Endodermal cell (in vitro differentiated cells): Measurements from ENCODE around the gene SLC12A9. TPM values are rescaled to one million over a fixed set of nuclear protein-coding genes. Genes with fewer than 3 reads are reported as not detected.

Source experiments
- DNase-seq: peaks from one replicate; pipeline ENCODE4 v3.0.0-alpha.2; 2017
- H3K27ac ChIP-seq: 2 replicates; pipeline ENCODE4 v1.5.1; 2013; ENCODE audit warnings: mild to moderate bottlenecking, low read depth, low read length, moderate library complexity
- H3K27me3 ChIP-seq: 2 replicates; pipeline ENCODE4 v1.6.1; 2013; ENCODE audit warnings: mild to moderate bottlenecking, low read length, moderate library complexity; ENCODE audit not compliant: insufficient read depth, control insufficient read depth, poor library complexity, severe bottlenecking
- H3K36me3 ChIP-seq: 2 replicates; pipeline ENCODE4 v1.7.0; 2013; ENCODE audit warnings: mild to moderate bottlenecking, low read length, moderate library complexity; ENCODE audit not compliant: control insufficient read depth, insufficient read depth
- H3K4me1 ChIP-seq: one replicate; pipeline ENCODE4 v1.7.0; 2013; ENCODE audit warnings: low read length; ENCODE audit not compliant: control insufficient read depth, insufficient read depth
- H3K4me3 ChIP-seq: 2 replicates; pipeline ENCODE4 v1.5.1; 2013; ENCODE audit warnings: mild to moderate bottlenecking, low read length, moderate library complexity
- H3K9ac ChIP-seq: 2 replicates; pipeline ENCODE4 v1.6.1; 2013; ENCODE audit warnings: mild to moderate bottlenecking, low read length, moderate library complexity; ENCODE audit not compliant: poor library complexity, severe bottlenecking; ENCODE audit errors: extremely low read depth
- H3K9me3 ChIP-seq: 2 replicates; pipeline ENCODE4 v1.6.1; 2013; ENCODE audit warnings: mild to moderate bottlenecking, low read length, moderate library complexity; ENCODE audit not compliant: control insufficient read depth
- H3K27ac Mint-ChIP-seq: 2 replicates; pipeline ENCODE4 v1.8.0; 2020; ENCODE audit warnings: mixed read lengths
- H3K27me3 Mint-ChIP-seq: 2 replicates; pipeline ENCODE4 v1.8.0; 2021; ENCODE audit warnings: mild to moderate bottlenecking, mixed read lengths; ENCODE audit not compliant: insufficient read depth
- H3K36me3 Mint-ChIP-seq: 2 replicates; pipeline ENCODE4 v1.8.0; 2020; ENCODE audit warnings: low read depth, mixed read lengths
- H3K4me1 Mint-ChIP-seq: 2 replicates; pipeline ENCODE4 v1.8.0; 2020; ENCODE audit warnings: mixed read lengths
- H3K4me3 Mint-ChIP-seq: 2 replicates; pipeline ENCODE4 v1.8.0; 2020; ENCODE audit warnings: mild to moderate bottlenecking, moderate library complexity, mixed read lengths
- H3K9me3 Mint-ChIP-seq: 2 replicates; pipeline ENCODE4 v1.8.0; 2020; ENCODE audit warnings: mild to moderate bottlenecking, mixed read lengths
- WGBS, 2 experiments: methylation state at CpG; one replicate each; pipeline versions ENCODE4 v1.1.5 to v1.1.7; 2013; ENCODE audit warnings: missing lambda C conversion rate in 2 of 2, mixed read lengths in 1 of 2; ENCODE audit not compliant: insufficient coverage in 1 of 2, insufficient read length in 1 of 2; 5-methylcytosine and 5-hydroxymethylcytosine counted together
- total RNA-seq, 2 donors: library from RNA; stranded (reverse); fragmentation: NEBNext Ultra II Directional in 1 of 2; extraction: Animal tissue kit (Norgen Biotek cat#: 25700) in 1 of 2; gene quantifications; 2 replicates in 1 of 2; 3 replicates in 1 of 2; pipeline ENCODE4 v1.2.1, GENCODE V29; 2021
- TF ChIP-seq, protein P1 (sequence below): fragments of 200-600 bp; sonication (generic); conservative IDR thresholded peaks from 2 replicates; pipeline ENCODE4 v1.5.0; 2021; ENCODE audit warnings: antibody characterized with exemption, mild to moderate bottlenecking

Gene SLC12A9
- total RNA-seq, 2 donors from 2014 or later = 22.5 to 35.1 TPM

DNA sequence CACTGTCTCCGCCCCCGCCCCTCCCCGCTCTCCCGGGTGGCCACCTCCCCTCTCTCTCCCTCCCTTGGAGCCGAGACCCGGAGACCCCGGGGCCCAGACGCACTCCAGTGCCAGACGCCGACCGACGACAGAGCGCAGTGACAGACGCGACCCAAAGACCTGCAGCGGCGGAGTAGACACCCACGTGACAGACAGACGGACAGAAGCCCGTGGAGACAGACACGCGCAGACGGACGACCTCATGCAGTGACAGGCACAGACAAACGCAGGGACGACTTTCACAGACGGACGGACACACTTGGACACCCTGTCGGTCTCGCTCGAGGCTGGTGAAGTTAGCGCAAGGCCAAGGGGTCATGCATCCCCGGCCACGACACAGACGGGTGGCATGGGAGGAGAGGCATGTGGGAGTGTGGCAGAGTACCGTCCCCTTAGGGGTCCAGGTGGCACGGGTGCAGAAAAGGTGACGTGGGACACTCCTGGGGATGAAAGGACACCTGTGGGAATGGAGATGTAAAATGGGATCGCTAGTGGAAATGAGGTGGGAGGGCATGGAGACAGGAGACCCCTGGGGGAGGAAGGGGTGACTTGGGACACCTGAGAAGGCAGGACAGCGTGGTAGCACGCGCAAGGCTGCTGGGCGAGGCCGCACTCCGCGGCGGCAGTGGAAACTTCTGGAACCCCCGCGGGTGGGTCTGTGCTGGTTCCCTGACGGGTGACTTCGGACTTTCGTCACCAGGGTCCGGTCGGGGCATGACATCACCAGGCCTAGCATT is 43.6 kb downstream of the SLC12A9 start:
- Histone ChIP-seq H3K9ac (no peak overlapping the region), H3K27ac (no peak overlapping the region), H3K4me3 (peak overlapping the region; percentile 68), H3K4me1 (no peaks in the 10 kb centered on the region), H3K9me3 (no peaks in the 10 kb centered on the region), H3K36me3 (no peaks in the 10 kb centered on the region), H3K27me3 (peaks cover 9% of the 10 kb centered on the region)
- H3K9me3 Mint-ChIP-seq = no peaks in the 10 kb centered on the region
- TF ChIP-seq, protein P1, sequence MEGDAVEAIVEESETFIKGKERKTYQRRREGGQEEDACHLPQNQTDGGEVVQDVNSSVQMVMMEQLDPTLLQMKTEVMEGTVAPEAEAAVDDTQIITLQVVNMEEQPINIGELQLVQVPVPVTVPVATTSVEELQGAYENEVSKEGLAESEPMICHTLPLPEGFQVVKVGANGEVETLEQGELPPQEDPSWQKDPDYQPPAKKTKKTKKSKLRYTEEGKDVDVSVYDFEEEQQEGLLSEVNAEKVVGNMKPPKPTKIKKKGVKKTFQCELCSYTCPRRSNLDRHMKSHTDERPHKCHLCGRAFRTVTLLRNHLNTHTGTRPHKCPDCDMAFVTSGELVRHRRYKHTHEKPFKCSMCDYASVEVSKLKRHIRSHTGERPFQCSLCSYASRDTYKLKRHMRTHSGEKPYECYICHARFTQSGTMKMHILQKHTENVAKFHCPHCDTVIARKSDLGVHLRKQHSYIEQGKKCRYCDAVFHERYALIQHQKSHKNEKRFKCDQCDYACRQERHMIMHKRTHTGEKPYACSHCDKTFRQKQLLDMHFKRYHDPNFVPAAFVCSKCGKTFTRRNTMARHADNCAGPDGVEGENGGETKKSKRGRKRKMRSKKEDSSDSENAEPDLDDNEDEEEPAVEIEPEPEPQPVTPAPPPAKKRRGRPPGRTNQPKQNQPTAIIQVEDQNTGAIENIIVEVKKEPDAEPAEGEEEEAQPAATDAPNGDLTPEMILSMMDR = no peak
- DNase-seq = peak; percentile 92
- WGBS, 2 experiments = 6 to 7% methylated on average over 42 to 52 of the region's 54 CpGs
- H3K27ac Mint-ChIP-seq = peak overlapping the region; percentile 54
- peaks cover 9% of the 10 kb centered on the region for H3K27me3 Mint-ChIP-seq
- H3K4me1 Mint-ChIP-seq = peaks cover 10% of the 10 kb centered on the region
- peak overlapping the region; percentile 56 for H3K4me3 Mint-ChIP-seq
- H3K36me3 Mint-ChIP-seq = peaks cover 2% of the 10 kb centered on the region

DNA sequence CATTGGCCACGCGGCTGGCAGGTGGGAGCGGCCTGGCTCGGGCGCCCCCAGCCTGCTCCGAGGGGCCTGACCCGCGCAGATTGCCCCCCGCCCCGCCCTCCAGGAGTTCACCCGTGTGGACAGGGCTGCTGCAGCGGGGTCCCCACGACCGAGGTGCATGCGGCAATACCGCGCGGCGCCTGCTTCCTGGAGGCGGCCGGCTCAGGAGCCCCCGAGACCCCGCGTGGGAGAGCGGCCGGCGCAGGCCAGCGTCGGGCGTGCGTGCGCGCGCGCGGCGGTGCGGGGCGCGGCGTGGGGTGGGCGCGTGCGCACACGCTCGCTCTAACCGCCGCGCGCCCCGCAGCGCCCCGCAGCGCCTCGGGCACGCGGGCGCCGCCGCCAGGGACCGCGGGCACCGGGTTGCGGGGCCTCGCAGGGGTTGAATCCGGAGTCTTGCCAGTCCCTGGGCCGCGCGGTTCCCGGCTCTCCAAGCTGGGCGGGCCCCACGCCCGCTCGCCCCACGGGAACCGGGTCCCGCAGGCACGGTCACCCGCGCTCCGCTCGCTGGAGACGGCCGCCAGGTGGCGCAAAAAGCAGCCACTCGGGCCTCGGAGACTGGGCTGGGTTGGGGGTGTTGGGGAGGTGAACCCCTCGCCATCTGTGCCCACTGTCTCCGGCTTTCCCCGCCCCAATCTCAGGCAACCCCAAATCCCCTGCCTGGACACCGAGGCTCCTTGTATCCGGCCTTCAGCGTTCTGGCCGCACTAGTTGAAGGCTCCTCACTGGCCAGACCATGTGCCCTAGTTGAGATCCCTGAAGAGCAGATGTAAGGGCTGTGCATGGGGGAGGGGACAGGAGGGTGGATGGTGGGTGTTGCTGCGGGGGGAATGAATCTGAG is 44.5 kb downstream of the SLC12A9 start:
- Mint-ChIP-seq H3K27me3 (peaks cover 9% of the 10 kb centered on the region), H3K36me3 (peaks cover 2% of the 10 kb centered on the region), H3K4me3 (peak overlapping the region; percentile 56), H3K4me1 (peaks cover 6% of the 10 kb centered on the region), H3K9me3 (no peaks in the 10 kb centered on the region), H3K27ac (no peak overlapping the region)
- Histone ChIP-seq H3K4me3 (peak overlapping the region; percentile 68), H3K27me3 (peaks cover 9% of the 10 kb centered on the region), H3K36me3 (no peaks in the 10 kb centered on the region), H3K27ac (no peak overlapping the region), H3K9ac (no peak overlapping the region), H3K4me1 (no peaks in the 10 kb centered on the region), H3K9me3 (no peaks in the 10 kb centered on the region)
- DNase-seq = peak; percentile 85
- 1 to 2% methylated on average over 23 to 95 of the region's 95 CpGs for WGBS, 2 experiments
- TF ChIP-seq, protein P1 = peak; percentile 95

DNA sequence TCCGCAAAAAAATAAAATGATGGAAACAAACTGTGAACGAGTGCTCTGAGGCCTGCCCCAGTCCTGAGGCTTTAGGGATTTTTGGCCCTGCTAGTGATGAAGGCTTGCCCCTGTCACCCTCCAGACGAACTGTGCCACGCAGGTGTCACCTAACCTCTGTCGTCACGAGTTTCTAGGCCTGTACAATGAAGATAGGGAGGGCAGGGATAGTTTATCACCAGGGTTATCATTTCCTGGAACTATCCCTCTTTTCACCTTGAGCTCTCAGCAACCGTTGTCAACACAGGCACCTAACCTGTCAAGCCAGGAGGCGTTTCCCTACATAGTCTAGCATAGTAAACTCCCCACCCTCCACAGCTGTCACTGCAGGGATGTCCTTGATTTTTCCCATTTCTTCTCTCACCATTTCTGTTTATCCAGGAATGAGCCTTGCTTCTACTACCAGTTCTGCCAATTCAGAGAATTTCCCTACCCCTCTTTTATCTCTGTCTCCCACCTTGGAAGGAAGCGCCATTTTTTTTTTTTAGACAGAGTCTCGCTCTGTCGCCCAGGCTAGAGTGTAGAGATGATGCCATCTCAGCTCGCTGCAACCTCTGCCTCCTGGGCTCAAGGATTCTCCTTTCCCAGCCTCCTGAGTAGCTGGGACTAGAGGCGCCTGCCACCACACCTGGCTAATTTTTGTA is 45.4 kb downstream of the SLC12A9 start:
- H3K36me3 ChIP-seq = no peaks in the 10 kb centered on the region
- no peak overlapping the region for H3K27ac ChIP-seq
- no peak overlapping the region for H3K4me3 ChIP-seq
- peaks cover 9% of the 10 kb centered on the region for H3K27me3 ChIP-seq
- H3K9me3 ChIP-seq = no peaks in the 10 kb centered on the region
- H3K4me1 Mint-ChIP-seq = peaks cover 6% of the 10 kb centered on the region
- no peak for DNase-seq
- H3K4me3 Mint-ChIP-seq = peak overlapping the region; percentile 51
- no peak overlapping the region for H3K9ac ChIP-seq
- peaks cover 9% of the 10 kb centered on the region for H3K27me3 Mint-ChIP-seq
- no peaks in the 10 kb centered on the region for H3K36me3 Mint-ChIP-seq
- no peaks in the 10 kb centered on the region for H3K4me1 ChIP-seq
- H3K27ac Mint-ChIP-seq = no peak overlapping the region
- no peaks in the 10 kb centered on the region for H3K9me3 Mint-ChIP-seq
- TF ChIP-seq, protein P1 = no peak
- WGBS, 2 experiments = 89 to 90% methylated on average over 11 to 13 of the region's 13 CpGs
